HepG2 (cell line): ENCODE data around the gene PCSK6. TPM values are rescaled to one million over a fixed set of nuclear protein-coding genes. Genes with fewer than 3 reads are reported as not detected.

Experiments used
- ERF ChIP-seq: IDR thresholded peaks from 2 replicates; pipeline ENCODE4 v1.6.1; 2018; ENCODE audit warnings: missing biosample characterization, missing genetic modification reagents
- GATAD1 ChIP-seq: IDR thresholded peaks from 2 replicates; pipeline ENCODE4 v1.6.1; 2016; ENCODE audit warnings: missing genetic modification reagents, missing compliant biosample characterization
- GLI4 ChIP-seq: sonication (generic); formaldehyde crosslinking; IDR thresholded peaks from 2 replicates; pipeline ENCODE4 v1.5.1; 2020; ENCODE audit warnings: missing genetic modification reagents, mild to moderate bottlenecking, moderate library complexity, borderline replicate concordance
- IRX3 ChIP-seq: sonication (generic); formaldehyde crosslinking; IDR thresholded peaks from 2 replicates; pipeline ENCODE4 v1.8.1; 2023; ENCODE audit warnings: mild to moderate bottlenecking, low read depth, missing genetic modification reagents, borderline replicate concordance
- MYC ChIP-seq: sonication (generic); formaldehyde crosslinking; IDR thresholded peaks from 2 replicates; pipeline ENCODE4 v1.9.0; 2021; ENCODE audit warnings: missing genetic modification reagents, borderline replicate concordance
- POLR2G ChIP-seq: fragments of 200-400 bp; formaldehyde crosslinking; IDR thresholded peaks from 2 replicates; pipeline ENCODE4 v1.6.1; 2018; ENCODE audit warnings: mild to moderate bottlenecking, low read depth, low read length, moderate library complexity
- PRDM10 ChIP-seq: sonication (generic); formaldehyde crosslinking; IDR thresholded peaks from 2 replicates; pipeline ENCODE4 v1.4.0; 2020; ENCODE audit warnings: low read depth, missing genetic modification reagents
- SKI ChIP-seq: fragments of 450-650 bp; IDR thresholded peaks from one replicate; pipeline ENCODE4 v1.6.1; 2018; ENCODE audit warnings: mild to moderate bottlenecking; ENCODE audit not compliant: partially characterized antibody
- ZBTB38 ChIP-seq: sonication (generic); formaldehyde crosslinking; IDR thresholded peaks from 2 replicates; pipeline ENCODE4 v1.5.1; 2020; ENCODE audit warnings: mild to moderate bottlenecking, missing genetic modification reagents
- ZFP36L2 ChIP-seq: sonication (generic); formaldehyde crosslinking; IDR thresholded peaks from 2 replicates; pipeline ENCODE4 v1.4.0; 2020; ENCODE audit warnings: missing genetic modification reagents
- ZFP41 ChIP-seq: sonication (generic); formaldehyde crosslinking; IDR thresholded peaks from 2 replicates; pipeline ENCODE4 v1.4.0; 2020; ENCODE audit warnings: mild to moderate bottlenecking, missing genetic modification reagents, borderline replicate concordance
- ZFP62 ChIP-seq: sonication (generic); formaldehyde crosslinking; IDR thresholded peaks from 2 replicates; pipeline ENCODE4 v1.4.0; 2020; ENCODE audit warnings: missing genetic modification reagents
- ZNF143 ChIP-seq: sonication (generic); formaldehyde crosslinking; IDR thresholded peaks from 2 replicates; pipeline ENCODE4 v1.4.0; 2020; ENCODE audit warnings: missing genetic modification reagents
- ZNF354B ChIP-seq: sonication (generic); formaldehyde crosslinking; IDR thresholded peaks from 2 replicates; pipeline ENCODE4 v1.8.0; 2022; ENCODE audit warnings: mild to moderate bottlenecking, missing genetic modification reagents
- polyA plus RNA-seq, 8 experiments: library from polyadenylated mRNA; depleted of rRNA in 3 of 8; stranded (reverse) in 7 of 8; unstranded in 1 of 8; fragments of >200 nt; fragmentation: Illumina TruSeq in 4 of 8; extraction: Trizol in 4 of 8; gene quantifications; 2 replicates each; pipeline versions ENCODE4 v1.2.1 to v1.2.3, GENCODE V29; 2011 to 2016; ENCODE audit warnings: low read depth in 4 of 8, missing spikeins in 1 of 8, mixed read lengths in 1 of 8; ENCODE audit not compliant: insufficient read depth in 1 of 8
- total RNA-seq, 5 experiments: library from RNA; depleted of rRNA; stranded (reverse); fragments of >200 nt; fragmentation: Illumina TruSeq; extraction: Trizol; gene quantifications; 2 replicates each; pipeline ENCODE4 v1.2.3, GENCODE V29; 2016; ENCODE audit warnings: low read depth in 1 of 5
- TF ChIP-seq, protein P1 (sequence below): sonication (generic); formaldehyde crosslinking; IDR thresholded peaks from 2 replicates; pipeline ENCODE4; 2020; ENCODE audit warnings: missing genetic modification reagents, mild to moderate bottlenecking, borderline replicate concordance
- TF ChIP-seq, protein P2 (sequence below): sonication (generic); formaldehyde crosslinking; IDR thresholded peaks from 2 replicates; pipeline ENCODE4 v1.8.1; 2022; ENCODE audit warnings: mild to moderate bottlenecking, missing genetic modification reagents
- TF ChIP-seq, protein P3 (sequence below): sonication (generic); formaldehyde crosslinking; IDR thresholded peaks from 2 replicates; pipeline ENCODE4 v1.8.1; 2023; ENCODE audit warnings: missing genetic modification reagents, inconsistent platforms, borderline replicate concordance

PCSK6 gene
- total and polyA plus RNA-seq, 2 of the 13 experiments (the other 11 are each of a cell fraction or from before 2014, with no cell fraction given), result 56.5 to 155 TPM

- no peak for TF ChIP-seq IRX3 (CRISPR knock-in tag)
- peak; percentile 58; the same call in 1 of the 2 replicates for TF ChIP-seq ZFP62 (CRISPR knock-in tag)
- TF ChIP-seq POLR2G, result peak; percentile 89
- TF ChIP-seq, protein P1, sequence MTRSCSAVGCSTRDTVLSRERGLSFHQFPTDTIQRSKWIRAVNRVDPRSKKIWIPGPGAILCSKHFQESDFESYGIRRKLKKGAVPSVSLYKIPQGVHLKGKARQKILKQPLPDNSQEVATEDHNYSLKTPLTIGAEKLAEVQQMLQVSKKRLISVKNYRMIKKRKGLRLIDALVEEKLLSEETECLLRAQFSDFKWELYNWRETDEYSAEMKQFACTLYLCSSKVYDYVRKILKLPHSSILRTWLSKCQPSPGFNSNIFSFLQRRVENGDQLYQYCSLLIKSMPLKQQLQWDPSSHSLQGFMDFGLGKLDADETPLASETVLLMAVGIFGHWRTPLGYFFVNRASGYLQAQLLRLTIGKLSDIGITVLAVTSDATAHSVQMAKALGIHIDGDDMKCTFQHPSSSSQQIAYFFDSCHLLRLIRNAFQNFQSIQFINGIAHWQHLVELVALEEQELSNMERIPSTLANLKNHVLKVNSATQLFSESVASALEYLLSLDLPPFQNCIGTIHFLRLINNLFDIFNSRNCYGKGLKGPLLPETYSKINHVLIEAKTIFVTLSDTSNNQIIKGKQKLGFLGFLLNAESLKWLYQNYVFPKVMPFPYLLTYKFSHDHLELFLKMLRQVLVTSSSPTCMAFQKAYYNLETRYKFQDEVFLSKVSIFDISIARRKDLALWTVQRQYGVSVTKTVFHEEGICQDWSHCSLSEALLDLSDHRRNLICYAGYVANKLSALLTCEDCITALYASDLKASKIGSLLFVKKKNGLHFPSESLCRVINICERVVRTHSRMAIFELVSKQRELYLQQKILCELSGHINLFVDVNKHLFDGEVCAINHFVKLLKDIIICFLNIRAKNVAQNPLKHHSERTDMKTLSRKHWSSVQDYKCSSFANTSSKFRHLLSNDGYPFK (CRISPR knock-in tag), result peak; percentile 86; the same call in 1 of the 2 replicates
- peak; percentile 97 for TF ChIP-seq MYC (CRISPR knock-in tag)
- TF ChIP-seq ZNF143 (CRISPR knock-in tag), result peak; percentile 97
- TF ChIP-seq ERF (CRISPR knock-in tag), result peak; percentile 86
- TF ChIP-seq GATAD1 (CRISPR knock-in tag), result peak; percentile 99
- TF ChIP-seq, protein P2, sequence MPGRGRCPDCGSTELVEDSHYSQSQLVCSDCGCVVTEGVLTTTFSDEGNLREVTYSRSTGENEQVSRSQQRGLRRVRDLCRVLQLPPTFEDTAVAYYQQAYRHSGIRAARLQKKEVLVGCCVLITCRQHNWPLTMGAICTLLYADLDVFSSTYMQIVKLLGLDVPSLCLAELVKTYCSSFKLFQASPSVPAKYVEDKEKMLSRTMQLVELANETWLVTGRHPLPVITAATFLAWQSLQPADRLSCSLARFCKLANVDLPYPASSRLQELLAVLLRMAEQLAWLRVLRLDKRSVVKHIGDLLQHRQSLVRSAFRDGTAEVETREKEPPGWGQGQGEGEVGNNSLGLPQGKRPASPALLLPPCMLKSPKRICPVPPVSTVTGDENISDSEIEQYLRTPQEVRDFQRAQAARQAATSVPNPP (CRISPR knock-in tag), result no peak
- TF ChIP-seq PRDM10, result peak; percentile 36; the same call in 1 of the 2 replicates
- TF ChIP-seq GLI4 (CRISPR knock-in tag), result no peak
- TF ChIP-seq ZNF354B (CRISPR knock-in tag), result no peak
- TF ChIP-seq ZFP36L2 (CRISPR knock-in tag), result no peak
- peak; percentile 51; the same call in 1 of the 2 replicates for TF ChIP-seq ZFP41 (CRISPR knock-in tag)
- TF ChIP-seq, protein P3, sequence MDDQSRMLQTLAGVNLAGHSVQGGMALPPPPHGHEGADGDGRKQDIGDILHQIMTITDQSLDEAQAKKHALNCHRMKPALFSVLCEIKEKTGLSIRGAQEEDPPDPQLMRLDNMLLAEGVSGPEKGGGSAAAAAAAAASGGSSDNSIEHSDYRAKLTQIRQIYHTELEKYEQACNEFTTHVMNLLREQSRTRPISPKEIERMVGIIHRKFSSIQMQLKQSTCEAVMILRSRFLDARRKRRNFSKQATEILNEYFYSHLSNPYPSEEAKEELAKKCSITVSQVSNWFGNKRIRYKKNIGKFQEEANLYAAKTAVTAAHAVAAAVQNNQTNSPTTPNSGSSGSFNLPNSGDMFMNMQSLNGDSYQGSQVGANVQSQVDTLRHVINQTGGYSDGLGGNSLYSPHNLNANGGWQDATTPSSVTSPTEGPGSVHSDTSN (CRISPR knock-in tag), result no peak
- peak; percentile 96 for TF ChIP-seq ZBTB38 (CRISPR knock-in tag)
- TF ChIP-seq SKI, result peak; percentile 53
Measured at GRCh38 chr15:101294731-101295606, 194.5 kb downstream of the PCSK6 start, which contains the start of gene SNRPA1 (continued).
